ENCODE results near the gene ZNF662. TPM values are rescaled to one million over a fixed set of nuclear protein-coding genes. Genes with fewer than 3 reads are reported as not detected.

The ZNF662 gene
- polyA plus RNA-seq, 4 donors, result 23.5 to 37.7 (median 29.7) TPM

GRCh38 chr3:42886294-42886822 lies 19.6 kb upstream of the ZNF662 start:
- no peak for DNase-seq (ENCODE audit: low read depth in 4 of 4, low spot score in 3 of 4)

- DNase-seq (ENCODE audit: low read depth in 4 of 4, low spot score in 3 of 4), result no peak
Measured at GRCh38 chr3:42887084-42887483, 18.9 kb upstream of the ZNF662 start.

- no peak for DNase-seq (ENCODE audit: low read depth in 4 of 4, low spot score in 3 of 4)
Measured at GRCh38 chr3:42891042-42891441, 14.9 kb upstream of the ZNF662 start.

GRCh38 chr3:42892169-42892568 lies 13.8 kb upstream of the ZNF662 start:
- DNase-seq (ENCODE audit: low read depth in 4 of 4, low spot score in 3 of 4), result no peak

GRCh38 chr3:42892807-42893206 lies 13.1 kb upstream of the ZNF662 start:
- DNase-seq (ENCODE audit: low read depth in 4 of 4, low spot score in 3 of 4), result no peak

GRCh38 chr3:42894698-42895579 lies 11.0 kb upstream of the ZNF662 start:
- no peak for DNase-seq (ENCODE audit: low read depth in 4 of 4, low spot score in 3 of 4)

GRCh38 chr3:42895580-42895868 lies 10.4 kb upstream of the ZNF662 start:
- DNase-seq (ENCODE audit: low read depth in 4 of 4, low spot score in 3 of 4), result no peak

GRCh38 chr3:42898896-42899675 lies 6.9 kb upstream of the ZNF662 start:
- no peak for DNase-seq (ENCODE audit: low read depth in 4 of 4, low spot score in 3 of 4)

GRCh38 chr3:42900226-42901072 lies 5.5 kb upstream of the ZNF662 start:
- DNase-seq (ENCODE audit: low read depth in 4 of 4, low spot score in 3 of 4), result no peak

GRCh38 chr3:42901073-42901415 lies 4.9 kb upstream of the ZNF662 start:
- DNase-seq (ENCODE audit: low read depth in 4 of 4, low spot score in 3 of 4), result no peak

GRCh38 chr3:42902257-42902656 lies 3.7 kb upstream of the ZNF662 start:
- DNase-seq (ENCODE audit: low read depth in 4 of 4, low spot score in 3 of 4), result no peak

GRCh38 chr3:42904076-42904475 lies 1.9 kb upstream of the ZNF662 start:
- no peak for DNase-seq (ENCODE audit: low read depth in 4 of 4, low spot score in 3 of 4)

- no peak for DNase-seq (ENCODE audit: low read depth in 4 of 4, low spot score in 3 of 4)
Measured at GRCh38 chr3:42905740-42906069, 237 bp upstream of the ZNF662 start.

- no peak for DNase-seq (ENCODE audit: low read depth in 4 of 4, low spot score in 3 of 4)
Measured at GRCh38 chr3:42906848-42907183, 874 bp downstream of the ZNF662 start.

- no peak for DNase-seq (ENCODE audit: low read depth in 4 of 4, low spot score in 3 of 4)
Measured at GRCh38 chr3:42908675-42909074, 2.7 kb downstream of the ZNF662 start.

GRCh38 chr3:42911551-42911950 lies 5.6 kb downstream of the ZNF662 start:
- DNase-seq (ENCODE audit: low read depth in 4 of 4, low spot score in 3 of 4), result no peak

- DNase-seq (ENCODE audit: low read depth in 4 of 4, low spot score in 3 of 4), result no peak
Measured at GRCh38 chr3:42914771-42915515, 9.0 kb downstream of the ZNF662 start.

GRCh38 chr3:42923606-42924005 lies 17.7 kb downstream of the ZNF662 start:
- DNase-seq (ENCODE audit: low read depth in 4 of 4, low spot score in 3 of 4), result no peak

- no peak for DNase-seq (ENCODE audit: low read depth in 4 of 4, low spot score in 3 of 4)
Measured at GRCh38 chr3:42926310-42926709, 20.4 kb downstream of the ZNF662 start.

- DNase-seq (ENCODE audit: low read depth in 4 of 4, low spot score in 3 of 4), result no peak
Measured at GRCh38 chr3:42934111-42934510, 28.2 kb downstream of the ZNF662 start.

GRCh38 chr3:42934910-42935309 lies 29.0 kb downstream of the ZNF662 start:
- no peak for DNase-seq (ENCODE audit: low read depth in 4 of 4, low spot score in 3 of 4)
